Endothelial cell of umbilical vein (primary cell): Measurements from ENCODE around the gene MKLN1. TPM values are rescaled to one million over a fixed set of nuclear protein-coding genes. Genes with fewer than 3 reads are reported as not detected.

Source experiments
- BruUV-seq: library from RNA; stranded (reverse); fragments of 400-500 nt; replicated peaks from 2 replicates; lab custom pipeline; 2021; lab: Mats Ljungman, UMichigan
- CTCF ChIA-PET: fragments of 300-600, 350-600 bp; sonication (Branson Sonifier 250); formaldehyde crosslinking; loops from one replicate; lab custom pipeline; 2021; ENCODE audit warnings: antibody characterized with exemption, inconsistent platforms; lab: Charles Lee
- POLR2A ChIA-PET: fragments of 300-600, 350-600 bp; sonication (Branson Sonifier 250); formaldehyde crosslinking; loops from one replicate; lab custom pipeline; 2021; ENCODE audit warnings: antibody characterized with exemption, inconsistent platforms; lab: Charles Lee
- DNase-seq: peaks from one replicate; pipeline ENCODE4 v3.0.0-alpha.2; 2011; ENCODE audit warnings: low read depth, low spot score
- FAIRE-seq: peaks from 2 replicates; lab custom pipeline; 2011; peaks lifted over from hg19 to GRCh38; lab: Jason Lieb, UNC
- H2AFZ ChIP-seq: 2 replicates; pipeline ENCODE4 v1.6.0; 2012; ENCODE audit warnings: low read depth, low read length, control low read depth, inconsistent platforms
- H3K27ac ChIP-seq: 2 replicates; pipeline ENCODE4 v1.5.1; 2011; ENCODE audit warnings: low read depth, mild to moderate bottlenecking, control low read depth, low read length, moderate library complexity; ENCODE audit not compliant: insufficient read depth
- H3K27me3 ChIP-seq, 2 experiments: 2 replicates each; pipeline versions ENCODE4 v1.6.0 to v1.6.1; 2011; ENCODE audit warnings: low read length in 2 of 2, mixed read lengths in 1 of 2; ENCODE audit not compliant: control insufficient read depth in 2 of 2, insufficient read depth in 2 of 2
- H3K36me3 ChIP-seq, 2 experiments: 2 replicates in 1 of 2; 3 replicates in 1 of 2; pipeline ENCODE4 v1.5.1; 2011; ENCODE audit warnings: low read length in 2 of 2, mild to moderate bottlenecking in 1 of 2, moderate library complexity in 1 of 2; ENCODE audit not compliant: control insufficient read depth in 2 of 2, insufficient read depth in 2 of 2; ENCODE audit errors: extremely low read depth in 1 of 2
- H3K4me1 ChIP-seq: 3 replicates; pipeline ENCODE4 v1.5.1; 2011; ENCODE audit warnings: mild to moderate bottlenecking, low read length; ENCODE audit not compliant: control insufficient read depth, insufficient read depth; ENCODE audit errors: extremely low read depth
- H3K4me2 ChIP-seq: 2 replicates; pipeline ENCODE4 v1.6.1; 2011; ENCODE audit warnings: low read length, control low read depth, mixed read lengths; ENCODE audit not compliant: insufficient read depth
- H3K4me3 ChIP-seq, 3 experiments: fragments of 200-600 bp in 1 of 3; sonication (generic), shearing (Covaris generic) in 1 of 3; replicated peaks in 1 of 3; 2 replicates each; pipeline ENCODE4 v1.5.1; 2011 to 2016; ENCODE audit warnings: control low read depth in 3 of 3, low read length in 3 of 3, mild to moderate bottlenecking in 2 of 3, inconsistent platforms in 1 of 3, low read depth in 1 of 3, moderate library complexity in 1 of 3; ENCODE audit not compliant: insufficient read depth in 1 of 3
- H3K79me2 ChIP-seq: 2 replicates; pipeline ENCODE4 v1.6.0; 2012; ENCODE audit warnings: low read length, inconsistent platforms; ENCODE audit not compliant: control insufficient read depth, insufficient read depth
- H3K9ac ChIP-seq: replicated peaks from 2 replicates; pipeline ENCODE3; 2011; ENCODE audit warnings: low read length, control low read depth; ENCODE audit not compliant: insufficient read depth; ENCODE audit errors: extremely low read depth
- H3K9me1 ChIP-seq: replicated peaks from 3 replicates; pipeline ENCODE4 v1.6.0; 2011; ENCODE audit warnings: mild to moderate bottlenecking, low read length; ENCODE audit not compliant: control insufficient read depth, insufficient read depth; ENCODE audit errors: extremely low read depth
- H3K9me3 ChIP-seq: replicated peaks from 2 replicates; pipeline ENCODE4 v1.5.1; 2012; ENCODE audit warnings: low read length, inconsistent platforms; ENCODE audit not compliant: control insufficient read depth, insufficient read depth
- H4K20me1 ChIP-seq: replicated peaks from 2 replicates; pipeline ENCODE3; 2011; ENCODE audit warnings: mild to moderate bottlenecking, low read length; ENCODE audit not compliant: control insufficient read depth, insufficient read depth; ENCODE audit errors: extremely low read depth
- CTCF ChIP-seq, 2 donors: IDR thresholded peaks; 1 replicate in 1 of 2; 2 replicates in 1 of 2; pipeline ENCODE4 v1.5.1; 2011; ENCODE audit warnings: low read length in 2 of 2, mild to moderate bottlenecking in 2 of 2, moderate library complexity in 2 of 2, control low read depth in 1 of 2, inconsistent platforms in 1 of 2, low read depth in 1 of 2; ENCODE audit not compliant: insufficient read depth in 1 of 2; ENCODE audit errors: extremely low read depth in 1 of 2
- EZH2 ChIP-seq: IDR thresholded peaks from 2 replicates; pipeline ENCODE4 v1.6.1; 2012; ENCODE audit warnings: borderline replicate concordance, low read depth, mild to moderate bottlenecking, moderate library complexity, low read length, inconsistent platforms; ENCODE audit not compliant: severe bottlenecking
- FOS ChIP-seq: IDR thresholded peaks from 2 replicates; pipeline ENCODE4 v1.6.1; 2011; ENCODE audit warnings: mild to moderate bottlenecking, low read length, moderate library complexity, borderline replicate concordance; ENCODE audit not compliant: insufficient read depth
- GATA2 ChIP-seq: IDR thresholded peaks from 2 replicates; pipeline ENCODE4 v1.7.0; 2011; ENCODE audit warnings: low read depth, mild to moderate bottlenecking, moderate library complexity, mixed read lengths, low read length; ENCODE audit not compliant: insufficient read length, insufficient read depth
- JUN ChIP-seq: IDR thresholded peaks from 2 replicates; pipeline ENCODE4 v1.6.1; 2011; ENCODE audit warnings: borderline replicate concordance, low read depth; ENCODE audit not compliant: insufficient read length, insufficient read depth
- MAX ChIP-seq: IDR thresholded peaks from 2 replicates; pipeline ENCODE4 v1.6.1; 2011; ENCODE audit not compliant: insufficient read depth, insufficient read length
- MYC ChIP-seq: IDR thresholded peaks from one replicate; pipeline ENCODE4 v1.6.1; 2011; ENCODE audit warnings: mild to moderate bottlenecking, low read depth, low read length
- POLR2A ChIP-seq: IDR thresholded peaks from 2 replicates; pipeline ENCODE4 v1.6.1; 2012; ENCODE audit warnings: low read depth, mild to moderate bottlenecking, control low read depth, low read length
- POLR2AphosphoS5 ChIP-seq: IDR thresholded peaks from 2 replicates; pipeline ENCODE4 v1.6.1; 2012; ENCODE audit warnings: low read depth, mild to moderate bottlenecking, control low read depth, low read length, moderate library complexity; ENCODE audit not compliant: insufficient read depth
- dilution Hi-C: fragments of 300-500 bp; cut with MboI; formaldehyde crosslinking; loops from one replicate; pipeline ENCODE4 v1.15.0; 2019; ENCODE audit warnings: low sequenced_read_pairs; ENCODE audit not compliant: extremely low pct_ligation_motif_present
- intact Hi-C: fragments of 100-400 bp; cut with micrococcal nuclease; formaldehyde crosslinking; loops from one replicate; pipeline ENCODE4 v1.10.0; 2022
- polyA plus RNA-seq, 4 experiments: library from polyadenylated mRNA; depleted of rRNA in 3 of 4; stranded (reverse) in 3 of 4; unstranded in 1 of 4; fragments of >200 nt; gene quantifications; 2 replicates each; pipeline versions ENCODE4 v1.2.1 to v1.2.3, GENCODE V29; 2011 to 2012; ENCODE audit warnings: missing spikeins in 1 of 4
- total RNA-seq: library from RNA; stranded (reverse); gene quantifications from 2 replicates; pipeline ENCODE4 v1.2.3, GENCODE V29; 2021

MKLN1 gene
- total and polyA plus RNA-seq, 2 donors (not counting 3 experiments of a cell fraction or from before 2014, with no cell fraction given) = 12.2 to 32.1 TPM

- no TSS peak for BruUV-seq
- Histone ChIP-seq H3K9me1 (no peaks in the 10 kb centered on the region), H3K9ac (no peak overlapping the region), H3K4me3 (no peak overlapping the region), H3K4me2 (no peak overlapping the region), H3K4me1 (peaks cover 28% of the 10 kb centered on the region), H3K79me2 (no peaks in the 10 kb centered on the region), H2AFZ (no peak overlapping the region), H3K27ac (no peak overlapping the region), H4K20me1 (no peaks in the 10 kb centered on the region), H3K36me3 (peaks cover 0 to 2% of the 10 kb centered on the region in 2 experiments), H3K27me3 (no peaks in the 10 kb centered on the region), H3K9me3 (no peaks in the 10 kb centered on the region)
- dilution Hi-C loops (no loop called here), intact Hi-C loops (loop anchor here (10.0 kb wide), 1 partner anchor 595 kb away; no protein-coding TSS in a partner anchor)
- no peak for DNase-seq
- CTCF ChIA-PET = interaction anchor here (1.0 to 3.2 kb wide), 2 partner anchors 14 to 421 kb away, joined by 3 to 7 read pairs; no protein-coding TSS in a partner anchor
- no peak for FAIRE-seq
- POLR2A ChIA-PET = no interaction called here
- TF ChIP-seq POLR2AphosphoS5 (no peak), POLR2A (no peak), CTCF (IDR thresholded peaks at IDR 0.05; ENCODE audit: extremely low read depth in 1 of 2, insufficient read depth in 1 of 2, low read depth in 1 of 2, low read length in 2 of 2) (no peak), GATA2 (no peak), JUN (no peak), MYC (no peak), MAX (no peak), EZH2 (no peak), FOS (no peak)
These were observed 162.2 kb downstream of the MKLN1 start for GRCh38 chr7:131489881-131490280.
